ENCODE results near the gene UPK1A. TPM values are rescaled to one million over a fixed set of nuclear protein-coding genes. Genes with fewer than 3 reads are reported as not detected.

Gene UPK1A
- total and polyA plus RNA-seq, 9 of the 15 experiments (the other 6 are each of a cell fraction or from before 2014, with no cell fraction given), result 0.06 to 0.13 TPM; not detected in 7

GRCh38 chr19:35708391-35708790 is 42.1 kb downstream of the UPK1A start:
- Histone ChIP-seq H3K79me2 (ENCODE audit: control insufficient read depth, insufficient read depth, low read length) (no peaks in the 10 kb centered on the region), H3K36me3 (ENCODE audit: control insufficient read depth, insufficient read depth, low read length) (no peaks in the 10 kb centered on the region), H2AFZ (ENCODE audit: low read depth, low read length) (no peak overlapping the region), H3K4me1 (replicated peaks in 1 of 2; ENCODE audit: control insufficient read depth in 2 of 2, insufficient read depth in 2 of 2, low read length in 2 of 2) (peaks cover 0 to 5% of the 10 kb centered on the region in 2 experiments; a peak in 3 of 5 replicates), H4K20me1 (replicated peaks; ENCODE audit: control insufficient read depth, insufficient read depth, low read length) (no peaks in the 10 kb centered on the region), H3K27ac (ENCODE audit: extremely low read depth, low read depth, low read length) (no peak overlapping the region), H3K27me3 (ENCODE audit: control insufficient read depth in 2 of 2, insufficient read depth in 2 of 2, low read length in 2 of 2) (peaks cover 25 to 66% of the 10 kb centered on the region in 2 experiments), H3K9me1 (ENCODE audit: control insufficient read depth, insufficient read depth, low read length) (no peaks in the 10 kb centered on the region), H3K9me3 (replicated peaks; ENCODE audit: control insufficient read depth, insufficient read depth, low read depth, low read length) (no peaks in the 10 kb centered on the region), H3K9ac (ENCODE audit: insufficient read depth in 1 of 2, low read depth in 2 of 2, low read length in 2 of 2) (no peak overlapping the region), H3K4me3 (no peak overlapping the region), H3K4me2 (ENCODE audit: insufficient read depth, low read length) (no peak overlapping the region)
- in situ Hi-C loops (cut with MboI) (no loop called here), intact Hi-C loops (cut with micrococcal nuclease) (no loop called here)
- CTCF ChIA-PET (ENCODE audit: low intra/inter-chr PET ratio), result no interaction called here
- FAIRE-seq (no peak), DNase-seq (ENCODE audit: extremely low read depth in 1 of 4, low spot score in 3 of 4) (no peak), ATAC-seq (no peak)
- BruUV-seq (replicated peaks), result no TSS peak
- TF ChIP-seq, protein P1, sequence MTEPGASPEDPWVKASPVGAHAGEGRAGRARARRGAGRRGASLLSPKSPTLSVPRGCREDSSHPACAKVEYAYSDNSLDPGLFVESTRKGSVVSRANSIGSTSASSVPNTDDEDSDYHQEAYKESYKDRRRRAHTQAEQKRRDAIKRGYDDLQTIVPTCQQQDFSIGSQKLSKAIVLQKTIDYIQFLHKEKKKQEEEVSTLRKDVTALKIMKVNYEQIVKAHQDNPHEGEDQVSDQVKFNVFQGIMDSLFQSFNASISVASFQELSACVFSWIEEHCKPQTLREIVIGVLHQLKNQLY (CRISPR knock-in tag; conservative IDR thresholded peaks at IDR 0.05), result no peak
- TF ChIP-seq POLR3A (IDR thresholded peaks at IDR 0.05; ENCODE audit: borderline replicate concordance, extremely low read depth, insufficient read depth, insufficient read length), result no peak
- no peak for TF ChIP-seq TSC22D4 (tag; IDR thresholded peaks at IDR 0.05)
- TF ChIP-seq HOXB6 (CRISPR knock-in tag; IDR thresholded peaks at IDR 0.05; ENCODE audit: borderline replicate concordance), result no peak
- TF ChIP-seq ETV1 (tag; conservative IDR thresholded peaks at IDR 0.05; ENCODE audit: low read depth), result no peak
- POLR2A ChIA-PET, result no interaction called here
- 0% methylated on average over 1 of the region's 1 CpG for WGBS (ENCODE audit: insufficient coverage, low coverage, missing lambda C conversion rate)

Measured in K562 (cell line).